GM23338 (cell line): ENCODE measurements around the gene EGFR.

Experiments
- JUNB ChIP-seq: IDR thresholded peaks from one replicate; pipeline ENCODE4 v1.6.1; 2016; ENCODE audit warnings: antibody characterized with exemption; ENCODE audit not compliant: unreplicated experiment
- POLR2AphosphoS5 ChIP-seq: IDR thresholded peaks from 2 replicates; pipeline ENCODE4 v1.6.1; 2016; ENCODE audit warnings: antibody characterized with exemption, low read depth

DNA sequence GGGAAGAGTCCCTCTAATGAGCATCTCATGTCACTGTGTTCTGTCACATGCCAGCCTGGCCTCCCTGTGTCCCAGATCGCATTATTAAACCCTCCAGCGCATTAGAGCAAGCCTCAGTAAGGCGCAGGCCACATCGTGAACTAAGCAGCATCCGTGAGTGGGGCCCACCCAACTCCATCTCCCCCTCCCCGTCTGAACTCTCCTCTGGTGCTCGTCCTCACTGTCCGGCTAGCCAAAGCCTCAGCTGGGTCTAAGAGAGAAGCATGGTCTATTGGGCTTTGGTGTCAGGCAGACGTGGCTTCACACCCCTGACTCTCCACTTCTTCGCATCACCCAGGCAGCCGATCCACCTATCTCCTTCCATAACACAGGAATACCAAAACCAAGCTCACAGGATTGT is 181.6 kb downstream of the EGFR start:
- TF ChIP-seq JUNB (no peak), POLR2AphosphoS5 (no peak)
